Measurements from ENCODE around the gene DRD5.
A peak's percentile ranks its signal among the peaks of the same experiment; 100 is the strongest.
"Not testable (repeated sequence)": the region's sequence is repeated elsewhere in the genome, so short reads cannot be mapped to it uniquely, and the experiment has no call there.

Gene DRD5

GRCh38 chr4:9781343-9782135 lies at the start of gene DRD5:
Gene DRD5, plus strand, starts transcription at chr4:9781634. Its CDS starts 396 bp downstream, at chr4:9782030.
- DNase-seq: no peak

GRCh38 chr4:9732256-9732655 lies 49.2 kb upstream of the DRD5 start:
- not testable (repeated sequence) for DNase-seq

- no peak for DNase-seq
Observed at GRCh38 chr4:9735515-9735914, 45.9 kb upstream of the DRD5 start.

GRCh38 chr4:9737280-9737679 lies 44.2 kb upstream of the DRD5 start:
- not testable (repeated sequence) for DNase-seq

GRCh38 chr4:9743789-9744188 lies 37.6 kb upstream of the DRD5 start:
- DNase-seq: not testable (repeated sequence)

GRCh38 chr4:9745782-9746181 lies 35.7 kb upstream of the DRD5 start:
- no peak for DNase-seq

GRCh38 chr4:9758641-9759317 lies 22.7 kb upstream of the DRD5 start:
- no peak for DNase-seq

GRCh38 chr4:9762823-9763475 lies 18.5 kb upstream of the DRD5 start:
- DNase-seq: peak; percentile 22

- DNase-seq: no peak
Observed at GRCh38 chr4:9764155-9764696, 17.2 kb upstream of the DRD5 start.

- no peak for DNase-seq
Observed at GRCh38 chr4:9765091-9765490, 16.3 kb upstream of the DRD5 start.

- DNase-seq: no peak
Observed at GRCh38 chr4:9769321-9769720, 12.1 kb upstream of the DRD5 start.

GRCh38 chr4:9771034-9771433 lies 10.4 kb upstream of the DRD5 start:
- DNase-seq: no peak

GRCh38 chr4:9773471-9773870 lies 8.0 kb upstream of the DRD5 start:
- no peak for DNase-seq

- no peak for DNase-seq
Observed at GRCh38 chr4:9782136-9782436, 652 bp downstream of the DRD5 start.

- DNase-seq: not testable (repeated sequence)
Observed at GRCh38 chr4:9785891-9786290, 4.5 kb downstream of the DRD5 start.

- DNase-seq: no peak
Observed at GRCh38 chr4:9792381-9792780, 10.9 kb downstream of the DRD5 start.

GRCh38 chr4:9796641-9797040 lies 15.2 kb downstream of the DRD5 start:
- DNase-seq: not testable (repeated sequence)

- no peak for DNase-seq
Observed at GRCh38 chr4:9800848-9801247, 19.4 kb downstream of the DRD5 start.

GRCh38 chr4:9804918-9805317 lies 23.5 kb downstream of the DRD5 start:
- DNase-seq: no peak

- no peak for DNase-seq
Observed at GRCh38 chr4:9808077-9808476, 26.6 kb downstream of the DRD5 start.

- DNase-seq: no peak
Observed at GRCh38 chr4:9811806-9812205, 30.4 kb downstream of the DRD5 start.

- DNase-seq: no peak
Observed at GRCh38 chr4:9812501-9813340, 31.3 kb downstream of the DRD5 start.

- no peak for DNase-seq
Observed at GRCh38 chr4:9816285-9816684, 34.9 kb downstream of the DRD5 start.
